ENCODE results near the gene FAAP20.

FAAP20 gene

GRCh38 chr1:2169200-2169836, 25.3 kb downstream of the FAAP20 start:
- no peak overlapping the region for H3K4me3 ChIP-seq (ENCODE audit: low read depth, low read length)
- no peak for DNase-seq (ENCODE audit: low read depth)
- in situ Hi-C loops (cut with HindIII; ENCODE audit: low sequenced_read_pairs), result no loop called here
- no peak for TF ChIP-seq CTCF (IDR thresholded peaks at IDR 0.05; ENCODE audit: low read depth, low read length, missing control alignments)

- in situ Hi-C loops (cut with HindIII; ENCODE audit: low sequenced_read_pairs), result no loop called here
- no peak for DNase-seq (ENCODE audit: low read depth)
- TF ChIP-seq CTCF (IDR thresholded peaks at IDR 0.05; ENCODE audit: low read depth, low read length, missing control alignments), result no peak
- no peak overlapping the region for H3K4me3 ChIP-seq (ENCODE audit: low read depth, low read length)
Measured at GRCh38 chr1:2168535-2168934, 26.0 kb downstream of the FAAP20 start.

GRCh38 chr1:2168090-2168489, 26.5 kb downstream of the FAAP20 start:
- TF ChIP-seq CTCF (IDR thresholded peaks at IDR 0.05; ENCODE audit: low read depth, low read length, missing control alignments), result no peak
- in situ Hi-C loops (cut with HindIII; ENCODE audit: low sequenced_read_pairs), result no loop called here

GRCh38 chr1:2166695-2167094, 27.9 kb downstream of the FAAP20 start:
- DNase-seq (ENCODE audit: low read depth), result no peak
- in situ Hi-C loops (cut with HindIII; ENCODE audit: low sequenced_read_pairs), result no loop called here
- H3K4me3 ChIP-seq (ENCODE audit: low read depth, low read length), result no peak overlapping the region
- no peak for TF ChIP-seq CTCF (IDR thresholded peaks at IDR 0.05; ENCODE audit: low read depth, low read length, missing control alignments)

More at GRCh38 chr1:2168090-2168489, 26.5 kb downstream of the FAAP20 start:
- no peak for DNase-seq (ENCODE audit: low read depth)
- H3K4me3 ChIP-seq (ENCODE audit: low read depth, low read length), result no peak overlapping the region

- H3K4me3 ChIP-seq (ENCODE audit: low read depth, low read length), result no peak overlapping the region
- in situ Hi-C loops (cut with HindIII; ENCODE audit: low sequenced_read_pairs), result no loop called here
- no peak for TF ChIP-seq CTCF (IDR thresholded peaks at IDR 0.05; ENCODE audit: low read depth, low read length, missing control alignments)
- DNase-seq (ENCODE audit: low read depth), result no peak
Measured at GRCh38 chr1:2166254-2166653, 28.3 kb downstream of the FAAP20 start.

GRCh38 chr1:2165646-2166045, 28.9 kb downstream of the FAAP20 start:
- H3K4me3 ChIP-seq (ENCODE audit: low read depth, low read length), result no peak overlapping the region
- DNase-seq (ENCODE audit: low read depth), result no peak
- no peak for TF ChIP-seq CTCF (IDR thresholded peaks at IDR 0.05; ENCODE audit: low read depth, low read length, missing control alignments)
- in situ Hi-C loops (cut with HindIII; ENCODE audit: low sequenced_read_pairs), result no loop called here

Measured in astrocyte of the cerebellum (primary cell).